DMS 273 (cell line): Measurements from ENCODE around the gene EFHB.
"Not testable (repeated sequence)": the region's sequence is repeated elsewhere in the genome, so short reads cannot be mapped to it uniquely, and the experiment has no call there.

Experiments used
- DNase-seq: peaks from one replicate; lab custom pipeline; 2025; ENCODE audit not compliant: unreplicated experiment; lab: John Stamatoyannopoulos, UW

Gene EFHB

DNA sequence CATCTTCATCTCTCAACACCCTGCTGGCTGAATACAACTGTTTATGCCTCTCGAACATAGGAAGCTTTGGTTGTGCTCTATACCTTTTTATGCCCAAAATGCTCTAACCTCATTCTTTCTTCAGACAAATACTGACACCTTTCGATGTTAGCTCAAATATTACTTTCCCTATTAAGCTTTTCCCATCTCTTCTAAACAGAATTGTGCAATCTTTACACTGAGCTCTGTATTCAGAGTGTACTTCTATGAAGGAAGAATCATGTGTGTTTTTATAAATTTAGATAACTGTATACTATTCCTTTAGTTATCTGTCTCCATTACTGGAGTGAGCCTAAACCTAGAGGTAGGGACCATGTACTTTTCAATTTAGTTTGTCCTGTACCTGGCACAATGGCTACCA lies 1.6 kb downstream of the EFHB start:
- no peak for DNase-seq

DNA sequence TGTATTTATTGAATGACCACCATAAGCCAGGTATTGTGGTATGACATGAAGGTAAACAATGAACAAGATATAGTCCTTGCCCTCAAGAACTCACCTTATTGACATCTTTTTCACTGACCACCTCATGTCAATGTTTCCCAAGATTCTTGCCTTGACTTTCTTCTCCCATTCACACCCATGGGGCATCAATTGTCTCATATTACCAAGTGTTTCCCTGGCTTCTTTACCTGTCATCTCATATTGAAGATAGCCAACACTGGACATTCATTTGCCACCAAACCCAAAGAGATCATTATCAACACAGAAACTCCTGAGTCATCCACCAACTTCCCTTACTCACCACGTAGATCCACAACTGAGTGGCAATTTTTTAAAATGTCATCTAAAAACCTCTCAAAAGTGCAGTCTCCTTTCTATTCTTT lies 2.2 kb downstream of the EFHB start:
- DNase-seq, result no peak

DNA sequence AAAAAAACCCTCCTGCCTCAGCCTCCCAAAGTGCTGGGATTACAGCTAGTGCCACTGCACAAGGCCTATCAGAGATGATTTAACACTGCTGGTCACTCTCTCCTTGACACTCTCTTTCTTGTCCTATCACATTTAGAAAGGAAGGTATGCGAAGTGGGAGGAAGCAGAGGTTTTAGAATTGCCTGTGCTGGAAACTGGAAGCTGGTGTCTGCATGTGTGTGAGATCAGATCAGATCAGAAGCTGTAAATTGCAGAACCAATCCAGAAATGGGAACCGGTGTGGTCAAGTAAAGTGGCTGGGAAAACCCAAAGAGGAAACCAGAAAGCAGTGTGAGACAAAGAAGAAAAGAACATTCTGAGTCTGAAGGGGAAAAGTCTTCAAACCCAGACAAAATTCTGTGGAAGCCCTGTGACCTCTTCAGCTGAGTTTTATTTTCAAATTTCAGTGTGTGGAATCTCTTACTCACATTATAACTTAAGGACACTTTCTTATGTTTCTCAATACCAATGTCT lies 2.8 kb downstream of the EFHB start:
- DNase-seq, result no peak

DNA sequence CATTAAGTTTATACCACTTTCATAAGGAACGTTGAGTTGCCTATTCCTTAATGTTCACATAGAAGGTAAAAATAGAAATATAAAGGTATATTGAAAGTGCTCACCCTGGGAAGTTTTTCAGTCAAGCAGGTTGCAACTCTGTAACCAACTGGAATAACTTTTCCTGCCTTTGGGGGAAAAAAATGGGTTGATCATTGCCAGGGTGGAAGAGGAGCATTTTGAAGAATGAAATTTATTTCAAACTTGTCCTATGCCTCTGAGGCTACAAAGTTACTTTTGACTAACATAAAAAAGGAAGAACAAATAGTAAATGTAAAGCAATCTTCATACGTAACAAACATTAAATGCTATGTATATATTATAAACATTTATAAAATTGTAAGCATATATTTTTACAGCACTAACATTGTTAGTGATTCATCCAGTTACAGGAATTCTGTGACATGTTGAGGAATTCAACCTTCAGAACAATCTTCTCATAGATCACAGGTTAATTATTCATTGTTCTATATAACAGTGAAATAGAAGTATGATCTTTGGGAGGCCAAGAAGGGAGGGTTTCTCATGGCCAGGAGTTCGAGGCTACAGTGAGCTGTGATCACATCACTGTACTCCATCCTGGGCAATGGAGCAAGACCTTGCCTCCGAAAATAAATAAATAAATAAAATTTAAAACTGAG lies 13.5 kb downstream of the EFHB start:
- no peak for DNase-seq

DNA sequence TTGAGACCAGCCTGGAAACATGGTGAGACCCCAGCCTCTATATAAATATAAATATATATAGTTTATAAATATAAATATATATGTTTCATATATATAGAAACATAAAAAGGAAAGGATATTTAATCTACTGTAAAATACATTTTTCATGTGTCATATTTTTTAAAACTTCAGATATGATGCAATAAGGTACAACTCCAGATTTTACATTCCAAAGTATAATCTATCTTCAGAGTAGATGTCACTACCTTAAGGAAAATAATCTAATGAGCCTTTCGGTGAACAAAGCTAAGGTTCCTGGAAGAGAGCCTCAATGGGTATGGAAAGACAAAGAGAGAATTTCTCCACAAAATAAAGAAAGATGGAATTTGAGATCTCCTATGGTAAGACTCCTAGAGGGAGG lies 16.9 kb downstream of the EFHB start:
- DNase-seq, result no peak

DNA sequence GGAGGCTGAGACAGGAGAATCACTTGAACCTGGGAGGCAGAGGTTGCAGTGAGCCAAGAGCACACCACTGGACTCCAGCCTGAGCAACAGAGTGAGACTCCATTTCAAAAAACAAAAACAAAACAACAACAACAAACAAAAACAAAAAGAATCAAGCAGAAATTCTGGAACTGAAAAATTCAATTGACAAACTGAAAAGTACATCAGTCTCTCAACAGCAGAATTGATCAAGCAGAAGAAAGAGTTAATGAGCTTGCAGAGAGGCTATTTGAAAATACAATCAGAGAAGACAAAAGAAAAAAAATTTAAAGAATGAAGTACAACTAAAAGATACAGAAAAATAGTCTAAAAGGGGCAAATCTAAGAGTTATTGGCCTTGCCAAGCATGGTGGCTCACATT lies 22.6 kb downstream of the EFHB start:
- DNase-seq, result no peak

DNA sequence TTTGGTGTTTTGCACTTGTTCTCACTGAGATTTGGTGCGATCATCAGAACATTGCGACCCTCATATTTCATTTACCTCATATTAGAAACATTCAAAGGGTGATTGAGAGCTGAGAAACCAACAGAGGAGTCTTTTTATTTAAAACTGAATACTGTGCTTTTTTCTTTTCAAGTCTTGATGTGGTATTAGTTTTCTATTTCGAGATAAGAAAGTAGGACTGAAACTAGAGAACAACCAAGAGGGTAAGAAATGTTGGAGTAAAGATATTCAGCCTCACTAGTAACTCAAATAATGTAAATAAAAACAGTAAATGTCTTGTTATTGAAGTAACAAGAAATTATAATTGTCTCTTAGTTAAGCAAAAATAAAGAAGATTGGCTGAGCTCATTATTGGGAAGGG lies 26.5 kb downstream of the EFHB start:
- no peak for DNase-seq

DNA sequence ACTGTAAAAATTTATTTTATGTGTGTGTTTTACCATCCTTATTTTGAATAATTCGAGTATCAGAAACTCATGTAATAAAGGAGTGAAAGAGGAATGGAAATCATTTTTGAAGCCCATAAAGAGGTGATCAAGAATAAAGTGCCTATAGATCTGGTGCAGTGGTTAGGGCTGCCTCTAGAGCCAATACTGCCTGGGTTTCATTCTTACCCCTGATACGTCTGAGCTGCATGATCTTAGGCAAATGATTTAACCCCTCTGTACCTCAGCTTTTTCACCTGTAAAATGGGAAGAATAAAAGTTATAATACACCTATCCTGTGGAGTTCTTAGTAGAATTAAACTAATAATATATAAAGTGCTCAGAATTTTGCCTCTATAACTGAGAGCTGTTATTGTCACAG lies 30.4 kb downstream of the EFHB start:
- DNase-seq, result no peak

DNA sequence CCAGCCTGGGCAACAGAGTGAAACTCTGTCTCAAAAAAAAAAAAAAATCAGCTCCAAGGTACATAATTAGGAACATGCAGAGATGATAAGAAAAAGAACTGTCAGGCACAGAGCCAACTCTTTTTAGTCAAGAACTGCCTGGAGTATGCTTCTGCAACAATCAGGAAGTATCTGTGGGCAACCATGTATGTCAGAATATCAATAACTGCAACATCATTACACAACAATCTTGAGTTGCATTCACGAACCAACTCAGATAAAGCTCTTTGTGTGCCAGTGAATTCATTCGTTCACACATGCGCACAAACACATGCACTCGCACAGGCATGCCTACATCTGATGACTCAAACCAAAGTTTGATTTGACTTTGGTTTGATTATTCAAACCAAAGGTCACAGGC lies 32.1 kb downstream of the EFHB start:
- DNase-seq, result no peak

DNA sequence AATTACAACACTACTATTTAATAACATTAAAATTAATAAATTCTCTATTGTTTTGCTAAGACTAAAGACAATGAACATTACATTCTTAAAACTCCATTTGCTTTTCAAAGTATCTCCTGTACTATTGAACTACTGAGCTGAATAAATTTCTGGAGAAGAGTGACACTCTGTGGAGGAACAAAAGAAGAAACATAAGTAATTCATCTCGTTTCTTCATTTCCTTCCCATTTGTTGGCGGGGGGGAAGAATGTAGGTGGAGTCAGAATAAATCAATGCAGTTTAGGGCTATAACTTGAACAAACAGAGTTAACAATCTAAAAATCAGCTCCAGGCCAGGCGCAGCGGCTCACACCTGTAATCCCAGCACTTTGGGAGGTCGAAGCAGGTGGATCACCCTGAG lies 32.7 kb downstream of the EFHB start:
- no peak for DNase-seq

DNA sequence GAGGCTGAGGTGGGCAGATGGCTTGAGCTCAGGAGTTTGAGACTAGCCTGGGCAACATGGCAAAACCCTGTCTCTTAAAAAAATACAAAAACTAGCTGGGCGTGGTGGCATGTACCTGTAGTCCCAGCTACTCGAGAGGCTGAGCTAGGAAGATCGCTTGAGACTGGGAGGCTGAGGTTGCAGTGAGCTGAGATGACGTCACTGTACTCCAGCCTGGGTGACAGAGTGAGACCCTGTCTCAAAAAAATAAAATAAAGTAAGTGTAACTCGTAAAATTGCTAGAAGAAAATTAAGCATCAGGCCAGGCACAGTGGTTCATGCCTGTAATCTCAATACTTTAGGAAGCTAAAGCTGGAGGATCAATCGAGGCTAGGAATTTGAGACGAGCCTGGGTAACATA lies 34.2 kb downstream of the EFHB start:
- not testable (repeated sequence) for DNase-seq

DNA sequence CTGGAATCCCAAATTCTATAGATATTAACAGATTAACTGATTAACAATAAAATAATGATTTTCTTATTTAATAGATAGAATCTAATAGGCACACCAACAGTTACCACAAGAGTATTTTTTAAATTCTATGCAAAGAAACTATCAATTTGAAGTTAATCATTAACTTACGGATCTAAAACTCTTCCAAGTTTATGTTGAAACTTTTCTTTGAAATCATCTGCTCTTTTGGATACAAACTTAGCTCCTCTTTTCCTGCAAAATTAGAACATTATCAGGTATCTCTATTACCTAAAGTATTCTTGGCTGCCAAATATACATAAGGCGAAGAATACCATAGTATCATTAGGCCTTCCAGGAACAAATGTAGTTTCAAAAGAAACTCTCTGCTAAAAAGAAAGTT lies 34.8 kb downstream of the EFHB start:
- DNase-seq, result no peak

DNA sequence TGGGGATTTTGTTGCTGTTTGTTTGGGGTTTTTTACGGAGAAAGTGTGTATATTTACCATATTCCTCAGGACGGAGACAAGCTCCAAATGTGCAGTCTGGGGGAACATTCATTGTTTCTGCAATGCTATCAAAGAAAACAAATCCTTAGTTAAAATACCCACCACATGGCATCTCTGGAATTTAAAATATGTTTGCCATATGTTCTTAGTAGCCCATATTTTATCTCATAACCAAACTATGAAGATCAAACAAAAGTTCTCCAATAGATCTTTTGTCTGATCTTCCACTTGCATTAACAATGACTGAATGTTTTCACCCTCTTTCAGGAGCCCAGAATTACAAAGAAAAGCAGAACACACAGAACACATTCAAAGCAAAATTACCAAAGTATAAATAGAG lies 35.3 kb downstream of the EFHB start:
- DNase-seq, result no peak

DNA sequence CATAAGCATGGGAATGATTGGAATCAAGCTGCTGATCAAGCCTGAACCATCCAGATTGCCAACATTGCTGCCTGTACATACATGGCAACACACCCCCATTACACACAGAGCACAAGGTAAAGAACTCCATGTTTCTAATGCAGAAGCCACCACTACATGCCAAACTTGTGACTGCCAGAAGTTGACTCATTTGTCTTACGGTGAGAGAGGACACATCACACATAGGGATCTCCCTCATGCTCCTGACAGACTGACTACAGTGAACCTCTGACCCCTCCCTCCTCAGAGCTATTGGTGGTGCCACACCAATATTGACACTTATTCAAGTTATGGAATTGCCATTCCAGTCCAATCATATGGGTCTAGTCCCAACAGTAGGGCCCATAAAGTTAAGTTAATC lies 42.3 kb downstream of the EFHB start:
- no peak for DNase-seq

DNA sequence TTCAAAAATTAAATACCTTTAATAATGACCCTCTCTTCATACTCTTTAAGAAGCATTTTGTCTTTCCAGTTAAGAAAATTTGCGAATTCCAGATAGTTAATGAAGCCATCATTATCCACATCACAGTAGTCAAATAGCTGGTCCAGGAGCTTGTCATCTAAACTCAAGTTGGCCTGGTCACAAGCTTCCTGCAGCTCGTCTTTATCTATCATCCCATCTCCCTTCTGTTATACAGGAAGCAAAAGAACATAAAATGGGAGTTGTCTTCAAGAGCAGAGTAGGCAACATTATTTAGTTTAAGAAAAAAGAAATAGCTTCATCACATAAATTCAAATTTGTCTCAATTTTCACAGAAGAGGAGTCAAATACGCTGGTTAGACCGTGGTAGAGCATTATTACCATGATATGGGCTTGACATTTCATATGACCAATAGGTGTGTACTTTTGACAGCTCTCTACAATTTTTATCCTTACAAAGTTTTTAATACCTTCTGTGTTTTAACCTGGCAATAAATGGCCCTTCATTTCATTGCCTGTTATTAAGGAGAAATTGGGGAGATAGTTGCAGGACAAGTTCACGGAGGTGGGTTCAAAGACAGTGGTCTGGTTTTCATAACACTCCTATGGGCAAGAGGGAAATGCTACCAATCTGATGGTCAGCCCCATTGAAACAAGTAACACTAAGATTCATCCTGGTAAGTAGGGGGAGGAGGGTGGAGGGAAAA lies 45.4 kb downstream of the EFHB start:
- no peak for DNase-seq

DNA sequence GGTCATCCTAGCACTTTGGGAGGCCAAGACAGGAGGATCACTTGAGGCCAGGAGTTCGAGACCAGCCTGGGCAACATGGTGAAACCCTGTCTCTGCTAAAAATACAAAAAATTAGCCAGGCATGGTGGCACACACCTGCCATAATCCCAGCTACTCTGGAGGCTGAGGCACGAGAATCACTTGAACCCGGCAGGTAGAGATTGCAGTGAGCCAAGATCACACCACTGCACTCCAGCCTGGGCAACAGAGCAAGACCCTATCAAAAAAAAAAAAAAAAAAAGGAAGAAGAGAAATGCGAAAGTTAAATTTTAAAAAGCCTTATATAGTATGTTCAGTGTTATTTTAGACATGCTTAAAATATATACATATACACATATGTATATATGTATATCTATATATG lies 46.9 kb downstream of the EFHB start:
- not testable (repeated sequence) for DNase-seq

DNA sequence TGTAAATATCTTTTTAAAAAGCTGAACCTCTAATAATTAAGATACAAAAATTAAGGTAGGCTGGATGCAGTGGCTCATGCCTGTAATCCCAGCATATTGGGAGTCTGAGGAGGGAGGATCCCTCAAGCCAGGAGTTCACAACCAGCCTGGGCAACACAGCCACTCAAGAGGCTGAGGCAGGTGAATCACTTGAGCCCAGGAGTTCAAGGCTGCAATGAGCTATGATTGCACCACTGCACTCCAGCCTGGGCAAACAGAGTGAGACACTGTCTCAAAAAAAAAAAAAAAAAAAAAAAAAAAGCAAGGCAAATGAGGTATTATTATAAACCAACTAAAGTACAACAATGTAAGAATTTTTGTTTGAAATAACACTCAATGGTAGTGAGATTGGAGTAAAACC lies 47.6 kb downstream of the EFHB start:
- DNase-seq, result no peak

DNA sequence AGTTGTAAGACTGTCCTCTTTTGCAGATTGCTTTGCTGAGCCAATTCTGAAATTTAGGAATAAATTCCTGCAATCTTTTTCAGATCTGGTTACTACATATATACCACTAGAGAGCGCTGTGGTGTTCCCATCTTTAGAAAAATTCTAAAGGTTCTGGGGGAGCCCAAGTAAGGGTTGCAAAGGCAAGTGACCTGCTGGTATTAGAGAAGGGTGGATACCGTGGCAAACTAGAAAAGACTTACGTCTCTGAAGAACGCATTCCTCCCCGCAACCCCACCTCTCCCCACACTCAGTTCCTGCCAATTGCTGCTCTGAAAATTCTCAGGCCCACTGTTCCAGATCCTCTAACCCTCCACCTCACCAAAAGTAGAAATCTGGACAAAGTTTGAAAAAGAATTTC lies 48.5 kb downstream of the EFHB start:
- peak; percentile 60 for DNase-seq

DNA sequence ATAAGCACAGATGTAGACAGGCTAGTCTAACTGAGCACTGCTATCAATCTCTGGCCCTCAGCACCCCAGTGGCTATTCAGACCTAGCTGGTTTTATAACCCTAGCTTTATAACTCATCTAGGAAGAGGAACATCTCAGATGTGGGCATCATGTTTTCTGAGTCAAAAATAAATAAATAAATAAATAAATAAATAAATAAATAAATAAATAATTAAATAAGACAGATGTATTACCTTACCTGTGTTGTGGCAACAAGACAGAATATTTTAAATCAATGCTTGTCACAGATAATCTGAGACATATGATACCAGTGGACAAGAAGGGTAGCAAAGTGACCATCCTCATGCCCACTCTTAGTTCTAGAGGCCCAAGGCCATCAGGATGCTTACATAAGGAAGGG lies 52.2 kb downstream of the EFHB start:
- no peak for DNase-seq

DNA sequence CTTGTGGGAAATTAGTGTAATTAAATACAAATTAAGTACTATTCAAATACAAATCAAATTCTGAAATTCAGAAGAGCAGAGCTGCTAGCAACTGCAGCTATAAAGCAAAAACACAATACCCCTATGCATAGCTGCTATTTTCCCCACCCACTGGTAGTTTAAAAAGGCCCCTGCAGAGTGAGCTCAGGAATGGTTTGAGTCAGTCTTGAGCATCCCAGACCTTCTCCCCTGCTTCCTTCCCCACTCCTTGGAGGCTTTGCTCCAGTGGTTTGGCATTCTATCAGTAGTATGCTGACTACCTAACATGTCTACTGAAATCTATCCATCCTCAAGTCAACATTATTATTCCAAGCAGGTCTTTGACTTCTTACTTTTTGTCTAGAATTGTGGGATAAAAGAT lies 53.0 kb downstream of the EFHB start:
- DNase-seq, result no peak

DNA sequence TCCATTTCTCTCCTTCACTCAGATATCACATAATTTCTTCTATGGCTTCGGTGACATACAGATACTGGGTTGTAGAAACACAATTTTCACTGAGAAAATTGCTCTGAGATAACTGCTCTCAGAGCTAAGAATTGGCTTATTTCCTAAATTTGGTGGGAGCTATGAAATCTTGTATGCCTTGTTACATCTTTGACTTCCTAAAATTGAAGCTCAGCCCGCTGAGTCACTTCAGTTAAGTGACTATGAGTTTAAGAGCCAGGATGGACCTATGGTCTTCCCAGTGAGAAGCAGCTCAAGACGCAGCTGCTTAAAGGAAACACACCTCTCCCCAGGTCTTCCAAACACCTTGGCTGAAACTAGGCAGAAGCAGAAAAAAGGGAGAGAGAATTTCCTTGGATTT lies 56.4 kb downstream of the EFHB start:
- no peak for DNase-seq

DNA sequence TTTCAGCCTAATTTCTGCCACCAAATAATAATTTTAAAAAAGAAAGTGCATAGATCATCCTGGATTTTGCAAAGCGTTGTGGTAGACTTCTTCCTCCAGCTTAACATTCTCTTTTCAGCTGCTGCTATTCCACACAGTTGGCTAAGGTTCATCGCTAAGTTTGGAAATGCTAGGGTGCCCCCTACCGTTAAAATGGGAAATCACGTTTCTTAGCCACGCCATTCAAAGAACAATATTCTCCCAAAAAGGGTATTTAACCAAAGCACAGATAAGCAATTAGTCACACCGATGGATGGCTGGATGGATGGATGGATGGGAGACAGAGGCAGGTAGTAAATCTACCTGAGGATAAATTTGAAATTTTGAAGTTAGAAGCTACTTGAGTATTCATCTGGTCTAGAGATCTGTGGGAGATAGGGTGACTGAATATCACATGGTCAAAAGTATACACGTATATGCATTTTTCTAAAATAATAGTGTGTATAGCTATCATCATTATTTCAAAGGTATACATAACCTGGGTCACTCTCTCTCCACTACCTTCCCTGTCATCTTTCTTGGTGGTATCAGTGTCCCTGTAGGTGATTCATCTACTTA lies 67.2 kb downstream of the EFHB start:
- peak; percentile 76 for DNase-seq
